GM18870 (cell line): Measurements from ENCODE around the gene CD5L.

Experiments
- ATAC-seq: cut with Tn5 transposase; IDR thresholded peaks from one replicate; pipeline ENCODE4 v1.9.1; 2021; ENCODE audit warnings: moderate library complexity; ENCODE audit not compliant: unreplicated experiment

The CD5L gene

GRCh38 chr1:157841708-157842107 lies at the start of gene CD5L:
Gene CD5L, minus strand, starts transcription at chr1:157841808. Its CDS starts 107 bp downstream, at chr1:157841701.
- ATAC-seq, result no peak

GRCh38 chr1:157882580-157882979 lies 41.0 kb upstream of the CD5L start:
- ATAC-seq, result no peak

GRCh38 chr1:157880621-157881020 lies 39.0 kb upstream of the CD5L start:
- ATAC-seq, result no peak

- ATAC-seq, result no peak
Observed at GRCh38 chr1:157878059-157878458, 36.5 kb upstream of the CD5L start.

GRCh38 chr1:157870490-157870889 lies 28.9 kb upstream of the CD5L start:
- ATAC-seq, result no peak

GRCh38 chr1:157868654-157869053 lies 27.0 kb upstream of the CD5L start:
- ATAC-seq, result no peak

- ATAC-seq, result no peak
Observed at GRCh38 chr1:157862114-157863070, 20.8 kb upstream of the CD5L start.

- ATAC-seq, result no peak
Observed at GRCh38 chr1:157856538-157856937, 14.9 kb upstream of the CD5L start.

GRCh38 chr1:157852476-157852875 lies 10.9 kb upstream of the CD5L start:
- no peak for ATAC-seq

- no peak for ATAC-seq
Observed at GRCh38 chr1:157849229-157849875, 7.7 kb upstream of the CD5L start.

GRCh38 chr1:157844089-157844830 lies 2.7 kb upstream of the CD5L start:
- no peak for ATAC-seq

GRCh38 chr1:157842939-157843338 lies 1.3 kb upstream of the CD5L start:
- ATAC-seq, result no peak

- no peak for ATAC-seq
Observed at GRCh38 chr1:157838966-157839365, 2.6 kb downstream of the CD5L start.

- no peak for ATAC-seq
Observed at GRCh38 chr1:157834430-157834829, 7.2 kb downstream of the CD5L start.

GRCh38 chr1:157833145-157833544 lies 8.5 kb downstream of the CD5L start:
- ATAC-seq, result no peak

- no peak for ATAC-seq
Observed at GRCh38 chr1:157831968-157832626, 9.5 kb downstream of the CD5L start.

GRCh38 chr1:157830887-157831286 lies 10.7 kb downstream of the CD5L start:
- no peak for ATAC-seq

- no peak for ATAC-seq
Observed at GRCh38 chr1:157829711-157830110, 11.9 kb downstream of the CD5L start.

GRCh38 chr1:157829210-157829609 lies 12.4 kb downstream of the CD5L start:
- ATAC-seq, result no peak

GRCh38 chr1:157820299-157820698 lies 21.3 kb downstream of the CD5L start:
- no peak for ATAC-seq

GRCh38 chr1:157819896-157820295 lies 21.7 kb downstream of the CD5L start, which contains the start of gene FCRL1:
Gene FCRL1, minus strand, starts transcription at chr1:157820120. Its CDS starts 83 bp downstream, at chr1:157820037.
- ATAC-seq, result no peak
